ENCODE measurements around the gene TNFSF4. TPM values are rescaled to one million over a fixed set of nuclear protein-coding genes. Genes with fewer than 3 reads are reported as not detected.

The TNFSF4 gene
- total RNA-seq, 1 donor, result 2.0 TPM

GRCh38 chr1:173224280-173224892 lies 17.3 kb upstream of the TNFSF4 start:
- no peak for DNase-seq (ENCODE audit: low read depth)
- no peak for TF ChIP-seq CTCF (IDR thresholded peaks at IDR 0.05; ENCODE audit: insufficient read depth, low read length)
- no peak overlapping the region for H3K4me3 ChIP-seq (ENCODE audit: low read depth, low read length)

- no peak for TF ChIP-seq CTCF (IDR thresholded peaks at IDR 0.05; ENCODE audit: insufficient read depth, low read length)
- H3K4me3 ChIP-seq (ENCODE audit: low read depth, low read length), result no peak overlapping the region
- DNase-seq (ENCODE audit: low read depth), result no peak
These were observed 15.9 kb upstream of the TNFSF4 start for GRCh38 chr1:173223031-173223380.

GRCh38 chr1:173222149-173223030 lies 15.3 kb upstream of the TNFSF4 start:
- no peak overlapping the region for H3K4me3 ChIP-seq (ENCODE audit: low read depth, low read length)
- no peak for DNase-seq (ENCODE audit: low read depth)
- TF ChIP-seq CTCF (IDR thresholded peaks at IDR 0.05; ENCODE audit: insufficient read depth, low read length), result no peak

GRCh38 chr1:173220157-173220556 lies 13.0 kb upstream of the TNFSF4 start:
- TF ChIP-seq CTCF (IDR thresholded peaks at IDR 0.05; ENCODE audit: insufficient read depth, low read length), result no peak
- no peak overlapping the region for H3K4me3 ChIP-seq (ENCODE audit: low read depth, low read length)
- DNase-seq (ENCODE audit: low read depth), result no peak

GRCh38 chr1:173213665-173214064 lies 6.5 kb upstream of the TNFSF4 start:
- no peak for TF ChIP-seq CTCF (IDR thresholded peaks at IDR 0.05; ENCODE audit: insufficient read depth, low read length)
- no peak overlapping the region for H3K4me3 ChIP-seq (ENCODE audit: low read depth, low read length)
- no peak for DNase-seq (ENCODE audit: low read depth)

- no peak for TF ChIP-seq CTCF (IDR thresholded peaks at IDR 0.05; ENCODE audit: insufficient read depth, low read length)
- no peak for DNase-seq (ENCODE audit: low read depth)
These were observed 5.9 kb upstream of the TNFSF4 start for GRCh38 chr1:173212952-173213491.

More at GRCh38 chr1:173212952-173213491, 5.9 kb upstream of the TNFSF4 start:
- no peak overlapping the region for H3K4me3 ChIP-seq (ENCODE audit: low read depth, low read length)

Measured in fibroblast of the aortic adventitia (primary cell).